GM23338 (cell line): ENCODE results near the gene NSA2. TPM values are rescaled to one million over a fixed set of nuclear protein-coding genes. Genes with fewer than 3 reads are reported as not detected.
A peak's percentile ranks its signal among the peaks of the same experiment; 100 is the strongest.

Source experiments
- ATAC-seq: fragments of 200-7000 bp; cut with Tn5 transposase; 3 replicates; pipeline ENCODE4 v1.9.1; 2020
- DNase-seq: peaks from one replicate; pipeline ENCODE4 v3.0.0-alpha.2; 2015; ENCODE audit warnings: low spot score
- H2AFZ ChIP-seq: fragments of 200-600 bp; sonication (generic); 2 replicates; pipeline ENCODE4 v1.8.0; 2016; ENCODE audit warnings: antibody characterized with exemption, mild to moderate bottlenecking, moderate library complexity
- H3F3A ChIP-seq: fragments of 200-600 bp; sonication (generic); replicated peaks from 2 replicates; pipeline ENCODE4 v1.8.0; 2017; ENCODE audit warnings: antibody characterized with exemption, mixed run types, low read depth
- H3K27ac ChIP-seq: fragments of 200-600 bp; sonication (generic); 2 replicates; pipeline ENCODE4 v1.6.1; 2016; ENCODE audit warnings: low read depth
- H3K27me3 ChIP-seq: fragments of 200-600 bp; sonication (generic); 2 replicates; pipeline ENCODE4 v1.8.0; 2016; ENCODE audit warnings: mild to moderate bottlenecking, mixed run types, moderate library complexity; ENCODE audit not compliant: insufficient read depth
- H3K36me3 ChIP-seq: fragments of 200-600 bp; sonication (generic); 2 replicates; pipeline ENCODE4 v1.8.0; 2016; ENCODE audit warnings: mild to moderate bottlenecking; ENCODE audit not compliant: insufficient read depth
- H3K4me1 ChIP-seq: fragments of 200-600 bp; sonication (generic); 2 replicates; pipeline ENCODE4 v1.8.0; 2016; ENCODE audit warnings: mild to moderate bottlenecking, moderate library complexity; ENCODE audit not compliant: insufficient read depth
- H3K4me2 ChIP-seq: fragments of 200-600 bp; sonication (generic); 2 replicates; pipeline ENCODE4 v1.7.1; 2017; ENCODE audit warnings: mixed run types
- H3K4me3 ChIP-seq: fragments of 200-600 bp; sonication (generic); 2 replicates; pipeline ENCODE4 v1.6.1; 2016; ENCODE audit warnings: mixed run types
- H3K79me2 ChIP-seq: fragments of 200-600 bp; sonication (generic); replicated peaks from 2 replicates; pipeline ENCODE4 v1.8.0; 2017; ENCODE audit warnings: mild to moderate bottlenecking; ENCODE audit not compliant: insufficient read depth
- H3K9me2 ChIP-seq: fragments of 200-600 bp; sonication (generic); 2 replicates; pipeline ENCODE4 v1.8.0; 2017; ENCODE audit not compliant: insufficient read depth
- H4K20me1 ChIP-seq: fragments of 200-600 bp; sonication (generic); replicated peaks from 2 replicates; pipeline ENCODE4 v1.8.0; 2017; ENCODE audit warnings: mild to moderate bottlenecking; ENCODE audit not compliant: insufficient read depth
- H3K27ac Mint-ChIP-seq: 2 replicates; pipeline ENCODE4 v1.8.0; 2020; ENCODE audit warnings: inconsistent platforms, mild to moderate bottlenecking, moderate library complexity, mixed read lengths
- H3K27me3 Mint-ChIP-seq: 3 replicates; pipeline ENCODE4 v1.8.0; 2022; ENCODE audit warnings: low read depth, mild to moderate bottlenecking, moderate library complexity, mixed read lengths, inconsistent platforms; ENCODE audit not compliant: insufficient read depth, poor library complexity
- H3K36me3 Mint-ChIP-seq: 3 replicates; pipeline ENCODE4 v1.8.0; 2021; ENCODE audit warnings: low read depth, mild to moderate bottlenecking, inconsistent platforms, moderate library complexity, mixed read lengths
- H3K4me1 Mint-ChIP-seq: 3 replicates; pipeline ENCODE4 v1.8.0; 2020; ENCODE audit warnings: mild to moderate bottlenecking, inconsistent platforms, mixed read lengths
- H3K4me3 Mint-ChIP-seq: 3 replicates; pipeline ENCODE4 v1.8.0; 2021; ENCODE audit warnings: moderate library complexity, mild to moderate bottlenecking, inconsistent platforms, mixed read lengths
- H3K9me3 Mint-ChIP-seq: 3 replicates; pipeline ENCODE4 v1.8.0; 2020; ENCODE audit warnings: moderate library complexity, mild to moderate bottlenecking, inconsistent platforms, mixed read lengths
- EZH2phosphoT487 ChIP-seq: fragments of 200-600 bp; sonication (generic); IDR thresholded peaks from one replicate; pipeline ENCODE4 v1.8.1; 2018; ENCODE audit warnings: antibody characterized with exemption; ENCODE audit not compliant: unreplicated experiment
- POLR2AphosphoS5 ChIP-seq: IDR thresholded peaks from 2 replicates; pipeline ENCODE4 v1.6.1; 2016; ENCODE audit warnings: antibody characterized with exemption, low read depth
- STAT1 ChIP-seq: IDR thresholded peaks from one replicate; pipeline ENCODE4 v1.6.1; 2016; ENCODE audit warnings: antibody characterized with exemption; ENCODE audit not compliant: unreplicated experiment
- ZNF114 ChIP-seq: fragments of 250-450 bp; sonication (Bioruptor Pico); IDR thresholded peaks from 2 replicates; pipeline ENCODE4 v1.5.0; 2020; ENCODE audit warnings: mild to moderate bottlenecking, moderate library complexity
- ZNF331 ChIP-seq: fragments of 250-450 bp; sonication (Bioruptor Pico); IDR thresholded peaks from 2 replicates; pipeline ENCODE4 v1.5.0; 2020; ENCODE audit warnings: low read depth, mild to moderate bottlenecking, moderate library complexity
- polyA plus RNA-seq: library from polyadenylated mRNA; unstranded; fragments of >200 nt; fragmentation: Nextera tagmentation; extraction: Ambion mirVana; gene quantifications from 2 replicates; pipeline ENCODE4 v1.2.1, GENCODE V29; 2016
- total RNA-seq: library from RNA; depleted of rRNA; stranded (reverse); fragments of >200 nt; shearing (Covaris generic); gene quantifications from 2 replicates; pipeline ENCODE4 v1.2.3, GENCODE V29; 2014
- TF ChIP-seq, protein P1 (sequence below): fragments of 250-450 bp; sonication (Bioruptor Pico); IDR thresholded peaks from 2 replicates; pipeline ENCODE4 v1.5.0; 2020; ENCODE audit warnings: mild to moderate bottlenecking, moderate library complexity

The NSA2 gene
- total and polyA plus RNA-seq, 2 experiments from 2014 or later, result 103 to 244 TPM

DNA sequence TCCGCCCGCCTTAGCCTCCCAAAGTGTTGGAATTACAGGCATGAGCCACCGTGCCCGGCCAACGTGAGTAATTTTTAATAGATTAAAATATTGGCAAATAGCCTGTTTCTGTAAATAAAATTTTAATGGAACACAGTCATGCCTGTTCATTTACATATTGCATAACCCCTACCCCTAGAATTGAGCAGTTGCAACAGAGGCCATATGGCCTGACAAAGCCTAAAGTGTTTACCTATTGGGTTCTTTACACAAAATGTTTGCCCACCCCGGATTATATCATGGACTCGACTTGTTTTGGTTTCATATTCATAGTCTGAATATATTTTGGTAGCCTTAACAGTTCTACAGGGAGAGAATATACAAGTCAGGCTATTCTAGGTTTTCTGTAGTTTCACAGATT, 5.3 kb downstream of the NSA2 start:
- ATAC-seq, result no peak
- H3K9me2 ChIP-seq, result no peaks in the 10 kb centered on the region
- peaks cover 40% of the 10 kb centered on the region for H3K36me3 ChIP-seq

More for the DNA sequence above, 5.3 kb downstream of the NSA2 start:
- Histone ChIP-seq H3K27me3 (no peaks in the 10 kb centered on the region), H3K4me2 (no peak overlapping the region), H3K79me2 (peaks cover 15% of the 10 kb centered on the region), H3K27ac (peak overlapping the region; percentile 67), H2AFZ (no peak overlapping the region), H4K20me1 (peaks cover 3% of the 10 kb centered on the region; the same call in 1 of the 2 replicates), H3F3A (peaks cover 8% of the 10 kb centered on the region; the same call in 1 of the 2 replicates), H3K4me3 (no peak overlapping the region), H3K4me1 (peaks cover 5% of the 10 kb centered on the region)
- TF ChIP-seq POLR2AphosphoS5, result no peak
- no peak for TF ChIP-seq STAT1
- no peak for TF ChIP-seq ZNF331 (CRISPR knock-in tag)
- no peak for TF ChIP-seq EZH2phosphoT487
- TF ChIP-seq ZNF114 (CRISPR knock-in tag), result no peak
- TF ChIP-seq, protein P1, sequence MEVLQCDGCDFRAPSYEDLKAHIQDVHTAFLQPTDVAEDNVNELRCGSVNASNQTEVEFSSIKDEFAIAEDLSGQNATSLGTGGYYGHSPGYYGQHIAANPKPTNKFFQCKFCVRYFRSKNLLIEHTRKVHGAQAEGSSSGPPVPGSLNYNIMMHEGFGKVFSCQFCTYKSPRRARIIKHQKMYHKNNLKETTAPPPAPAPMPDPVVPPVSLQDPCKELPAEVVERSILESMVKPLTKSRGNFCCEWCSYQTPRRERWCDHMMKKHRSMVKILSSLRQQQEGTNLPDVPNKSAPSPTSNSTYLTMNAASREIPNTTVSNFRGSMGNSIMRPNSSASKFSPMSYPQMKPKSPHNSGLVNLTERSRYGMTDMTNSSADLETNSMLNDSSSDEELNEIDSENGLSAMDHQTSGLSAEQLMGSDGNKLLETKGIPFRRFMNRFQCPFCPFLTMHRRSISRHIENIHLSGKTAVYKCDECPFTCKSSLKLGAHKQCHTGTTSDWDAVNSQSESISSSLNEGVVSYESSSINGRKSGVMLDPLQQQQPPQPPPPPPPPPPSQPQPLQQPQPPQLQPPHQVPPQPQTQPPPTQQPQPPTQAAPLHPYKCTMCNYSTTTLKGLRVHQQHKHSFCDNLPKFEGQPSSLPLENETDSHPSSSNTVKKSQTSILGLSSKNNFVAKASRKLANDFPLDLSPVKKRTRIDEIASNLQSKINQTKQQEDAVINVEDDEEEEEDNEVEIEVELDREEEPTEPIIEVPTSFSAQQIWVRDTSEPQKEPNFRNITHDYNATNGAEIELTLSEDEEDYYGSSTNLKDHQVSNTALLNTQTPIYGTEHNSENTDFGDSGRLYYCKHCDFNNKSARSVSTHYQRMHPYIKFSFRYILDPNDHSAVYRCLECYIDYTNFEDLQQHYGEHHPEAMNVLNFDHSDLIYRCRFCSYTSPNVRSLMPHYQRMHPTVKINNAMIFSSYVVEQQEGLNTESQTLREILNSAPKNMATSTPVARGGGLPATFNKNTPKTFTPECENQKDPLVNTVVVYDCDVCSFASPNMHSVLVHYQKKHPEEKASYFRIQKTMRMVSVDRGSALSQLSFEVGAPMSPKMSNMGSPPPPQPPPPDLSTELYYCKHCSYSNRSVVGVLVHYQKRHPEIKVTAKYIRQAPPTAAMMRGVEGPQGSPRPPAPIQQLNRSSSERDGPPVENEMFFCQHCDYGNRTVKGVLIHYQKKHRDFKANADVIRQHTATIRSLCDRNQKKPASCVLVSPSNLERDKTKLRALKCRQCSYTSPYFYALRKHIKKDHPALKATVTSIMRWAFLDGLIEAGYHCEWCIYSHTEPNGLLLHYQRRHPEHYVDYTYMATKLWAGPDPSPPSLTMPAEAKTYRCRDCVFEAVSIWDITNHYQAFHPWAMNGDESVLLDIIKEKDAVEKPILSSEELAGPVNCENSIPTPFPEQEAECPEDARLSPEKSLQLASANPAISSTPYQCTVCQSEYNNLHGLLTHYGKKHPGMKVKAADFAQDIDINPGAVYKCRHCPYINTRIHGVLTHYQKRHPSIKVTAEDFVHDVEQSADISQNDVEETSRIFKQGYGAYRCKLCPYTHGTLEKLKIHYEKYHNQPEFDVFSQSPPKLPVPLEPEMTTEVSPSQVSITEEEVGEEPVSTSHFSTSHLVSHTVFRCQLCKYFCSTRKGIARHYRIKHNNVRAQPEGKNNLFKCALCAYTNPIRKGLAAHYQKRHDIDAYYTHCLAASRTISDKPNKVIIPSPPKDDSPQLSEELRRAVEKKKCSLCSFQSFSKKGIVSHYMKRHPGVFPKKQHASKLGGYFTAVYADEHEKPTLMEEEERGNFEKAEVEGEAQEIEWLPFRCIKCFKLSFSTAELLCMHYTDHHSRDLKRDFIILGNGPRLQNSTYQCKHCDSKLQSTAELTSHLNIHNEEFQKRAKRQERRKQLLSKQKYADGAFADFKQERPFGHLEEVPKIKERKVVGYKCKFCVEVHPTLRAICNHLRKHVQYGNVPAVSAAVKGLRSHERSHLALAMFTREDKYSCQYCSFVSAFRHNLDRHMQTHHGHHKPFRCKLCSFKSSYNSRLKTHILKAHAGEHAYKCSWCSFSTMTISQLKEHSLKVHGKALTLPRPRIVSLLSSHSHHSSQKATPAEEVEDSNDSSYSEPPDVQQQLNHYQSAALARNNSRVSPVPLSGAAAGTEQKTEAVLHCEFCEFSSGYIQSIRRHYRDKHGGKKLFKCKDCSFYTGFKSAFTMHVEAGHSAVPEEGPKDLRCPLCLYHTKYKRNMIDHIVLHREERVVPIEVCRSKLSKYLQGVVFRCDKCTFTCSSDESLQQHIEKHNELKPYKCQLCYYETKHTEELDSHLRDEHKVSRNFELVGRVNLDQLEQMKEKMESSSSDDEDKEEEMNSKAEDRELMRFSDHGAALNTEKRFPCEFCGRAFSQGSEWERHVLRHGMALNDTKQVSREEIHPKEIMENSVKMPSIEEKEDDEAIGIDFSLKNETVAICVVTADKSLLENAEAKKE, result no peak
- peaks cover 11% of the 10 kb centered on the region for H3K27me3 Mint-ChIP-seq
- H3K9me3 Mint-ChIP-seq, result no peaks in the 10 kb centered on the region
- H3K4me1 Mint-ChIP-seq, result peaks cover 6% of the 10 kb centered on the region
- no peak overlapping the region for H3K27ac Mint-ChIP-seq
- H3K4me3 Mint-ChIP-seq, result no peak overlapping the region
- H3K36me3 Mint-ChIP-seq, result peaks cover 68% of the 10 kb centered on the region
- no peak for DNase-seq
